PFSK-1 (cell line): Measurements from ENCODE around the gene CCDC124.

Experiments used
- POLR2AphosphoS5 ChIP-seq: IDR thresholded peaks from 2 replicates; pipeline ENCODE4 v1.6.1; 2012; ENCODE audit warnings: low read depth, mild to moderate bottlenecking, control low read depth, low read length, moderate library complexity
- SIN3A ChIP-seq: IDR thresholded peaks from 2 replicates; pipeline ENCODE4 v1.6.1; 2012; ENCODE audit warnings: mild to moderate bottlenecking, low read length, moderate library complexity, borderline replicate concordance; ENCODE audit not compliant: insufficient read depth
- TAF1 ChIP-seq: IDR thresholded peaks from 2 replicates; pipeline ENCODE4 v1.6.1; 2012; ENCODE audit warnings: low read length, control low read depth, borderline replicate concordance; ENCODE audit not compliant: insufficient read depth
- TF ChIP-seq, protein P1 (sequence below), 2 experiments: IDR thresholded peaks; 2 replicates each; pipeline versions ENCODE4 v1.6.1 to v1.8.0; 2011 to 2012; ENCODE audit warnings: low read depth in 2 of 2, low read length in 2 of 2, control low read depth in 1 of 2, inconsistent platforms in 1 of 2, mild to moderate bottlenecking in 1 of 2, moderate library complexity in 1 of 2; ENCODE audit not compliant: insufficient read depth in 1 of 2

DNA sequence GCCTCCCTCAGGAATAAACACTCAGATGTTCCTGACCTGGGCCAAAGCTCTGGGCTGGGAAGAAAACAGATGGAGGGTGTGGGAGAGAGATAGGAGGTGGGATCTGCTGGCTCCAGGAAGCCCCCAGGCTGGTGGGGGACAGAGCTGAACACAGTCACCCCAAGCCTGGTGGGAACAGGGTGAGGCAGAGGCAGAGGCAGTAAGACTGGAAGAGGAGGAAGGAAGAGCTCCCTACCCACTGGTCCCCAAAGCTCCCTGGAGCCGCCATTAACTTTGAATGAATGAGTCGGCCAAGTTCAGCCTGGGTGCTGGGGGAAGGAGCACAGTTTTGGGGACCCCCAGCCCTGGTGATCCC lies 33.3 kb downstream of the CCDC124 start:
- TF ChIP-seq POLR2AphosphoS5 (no peak), TAF1 (no peak), SIN3A (no peak)
- TF ChIP-seq, protein P1, sequence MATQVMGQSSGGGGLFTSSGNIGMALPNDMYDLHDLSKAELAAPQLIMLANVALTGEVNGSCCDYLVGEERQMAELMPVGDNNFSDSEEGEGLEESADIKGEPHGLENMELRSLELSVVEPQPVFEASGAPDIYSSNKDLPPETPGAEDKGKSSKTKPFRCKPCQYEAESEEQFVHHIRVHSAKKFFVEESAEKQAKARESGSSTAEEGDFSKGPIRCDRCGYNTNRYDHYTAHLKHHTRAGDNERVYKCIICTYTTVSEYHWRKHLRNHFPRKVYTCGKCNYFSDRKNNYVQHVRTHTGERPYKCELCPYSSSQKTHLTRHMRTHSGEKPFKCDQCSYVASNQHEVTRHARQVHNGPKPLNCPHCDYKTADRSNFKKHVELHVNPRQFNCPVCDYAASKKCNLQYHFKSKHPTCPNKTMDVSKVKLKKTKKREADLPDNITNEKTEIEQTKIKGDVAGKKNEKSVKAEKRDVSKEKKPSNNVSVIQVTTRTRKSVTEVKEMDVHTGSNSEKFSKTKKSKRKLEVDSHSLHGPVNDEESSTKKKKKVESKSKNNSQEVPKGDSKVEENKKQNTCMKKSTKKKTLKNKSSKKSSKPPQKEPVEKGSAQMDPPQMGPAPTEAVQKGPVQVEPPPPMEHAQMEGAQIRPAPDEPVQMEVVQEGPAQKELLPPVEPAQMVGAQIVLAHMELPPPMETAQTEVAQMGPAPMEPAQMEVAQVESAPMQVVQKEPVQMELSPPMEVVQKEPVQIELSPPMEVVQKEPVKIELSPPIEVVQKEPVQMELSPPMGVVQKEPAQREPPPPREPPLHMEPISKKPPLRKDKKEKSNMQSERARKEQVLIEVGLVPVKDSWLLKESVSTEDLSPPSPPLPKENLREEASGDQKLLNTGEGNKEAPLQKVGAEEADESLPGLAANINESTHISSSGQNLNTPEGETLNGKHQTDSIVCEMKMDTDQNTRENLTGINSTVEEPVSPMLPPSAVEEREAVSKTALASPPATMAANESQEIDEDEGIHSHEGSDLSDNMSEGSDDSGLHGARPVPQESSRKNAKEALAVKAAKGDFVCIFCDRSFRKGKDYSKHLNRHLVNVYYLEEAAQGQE (IDR thresholded peaks at IDR 0.05; ENCODE audit: insufficient read depth in 1 of 2, low read depth in 2 of 2, low read length in 2 of 2): no peak
